Gastrocnemius medialis (tissue), 4 donors: ENCODE data around the gene TFF1. TPM values are rescaled to one million over a fixed set of nuclear protein-coding genes. Genes with fewer than 3 reads are reported as not detected.

Source experiments
- ATAC-seq, 2 donors: fragments of 150-250 bp; one replicate each; pipeline ENCODE4 v1.9.1; 2016
- DNase-seq, 2 donors: peaks; one replicate each; pipeline ENCODE4 v3.0.0-alpha.2; 2019
- H3K27ac ChIP-seq, 4 donors: fragments of 200-600 bp; sonication (generic); 1 replicate in 1 of 4; 2 replicates in 3 of 4; pipeline ENCODE4 v1.5.1; 2016 to 2018; ENCODE audit warnings: mild to moderate bottlenecking in 2 of 4, moderate library complexity in 1 of 4
- H3K27me3 ChIP-seq, 3 donors: fragments of 200-600 bp; sonication (generic) in 2 of 3; 1 replicate in 1 of 3; 2 replicates in 2 of 3; pipeline versions ENCODE4 v1.5.1 to v1.6.0; 2016 to 2019; ENCODE audit warnings: mild to moderate bottlenecking in 1 of 3, moderate library complexity in 1 of 3
- H3K36me3 ChIP-seq, 2 donors: fragments of 200-600 bp; sonication (generic) in 1 of 2; one replicate each; pipeline ENCODE4 v1.5.1; 2017 to 2018
- H3K4me1 ChIP-seq, 2 donors: fragments of 200-600 bp; sonication (generic) in 1 of 2; one replicate each; pipeline ENCODE4 v1.5.1; 2016 to 2017; ENCODE audit warnings: mild to moderate bottlenecking in 2 of 2
- H3K4me3 ChIP-seq, 4 donors: fragments of 200-600 bp; sonication (generic) in 3 of 4; 1 replicate in 1 of 4; 2 replicates in 3 of 4; pipeline ENCODE4 v1.5.1; 2016 to 2019; ENCODE audit warnings: mild to moderate bottlenecking in 2 of 4
- H3K9me3 ChIP-seq, 3 donors: fragments of 200-600 bp; sonication (generic) in 2 of 3; 1 replicate in 1 of 3; 2 replicates in 2 of 3; pipeline ENCODE4 v1.5.1; 2016 to 2019
- POLR2A ChIP-seq, 2 donors: fragments of 450-650 bp; IDR thresholded peaks; one replicate each; pipeline ENCODE4 v1.6.1; 2017; ENCODE audit warnings: antibody characterized with exemption in 2 of 2, mild to moderate bottlenecking in 2 of 2, moderate library complexity in 2 of 2
- in situ Hi-C, 4 donors: fragments of 200-750 bp; cut with MboI; loops; one replicate each; pipeline versions ENCODE4 v1.15.0 to v1.8.0; 2017; ENCODE audit warnings: low sequenced_read_pairs in 4 of 4
- intact Hi-C: fragments of 100-400 bp; cut with DNase I; formaldehyde crosslinking; loops from one replicate; pipeline ENCODE4 v1.15.1; 2023; ENCODE audit warnings: low total_unique reads
- total RNA-seq, 4 donors: library from RNA; depleted of rRNA; stranded (reverse); fragments of >200 nt; gene quantifications; one replicate each; pipeline versions ENCODE4 v1.1.0 to v1.2.3, GENCODE V29; 2016
- TF ChIP-seq, protein P1 (sequence below), 5 experiments: fragments of 450-650 bp in 3 of 5; fragments of 200-600 bp in 2 of 5; sonication (generic) in 2 of 5; IDR thresholded peaks in 4 of 5; conservative IDR thresholded peaks in 1 of 5; 1 replicate in 4 of 5; 2 replicates in 1 of 5; pipeline ENCODE4 v1.5.1; 2016 to 2019; ENCODE audit warnings: antibody characterized with exemption in 5 of 5, mild to moderate bottlenecking in 3 of 5, moderate library complexity in 3 of 5

TFF1 gene
- total RNA-seq, 4 donors from 2014 or later: not detected

DNA sequence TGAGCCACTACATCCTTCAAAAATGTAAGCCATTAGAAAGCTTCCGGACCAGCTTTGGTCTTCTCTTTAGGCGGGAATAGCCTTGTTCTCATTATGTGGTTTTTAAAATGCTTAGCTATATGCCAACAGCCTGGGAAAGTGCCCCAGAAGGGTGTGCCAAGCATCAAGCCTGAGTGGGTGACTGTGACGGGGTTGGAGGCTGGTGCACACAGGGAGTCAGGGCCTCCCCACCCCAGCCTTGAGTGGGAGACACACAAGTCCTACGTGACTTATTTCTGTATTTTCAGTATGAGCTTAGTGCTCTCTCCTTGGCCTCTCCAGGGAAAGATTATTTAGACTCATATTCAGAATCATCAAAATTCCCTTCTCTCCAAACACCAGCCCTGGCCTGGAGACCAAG, 47.2 kb upstream of the TFF1 start:
- no peaks in the 10 kb centered on the region for H3K36me3 ChIP-seq
- H3K27ac ChIP-seq: no peak overlapping the region
- TF ChIP-seq, protein P1, sequence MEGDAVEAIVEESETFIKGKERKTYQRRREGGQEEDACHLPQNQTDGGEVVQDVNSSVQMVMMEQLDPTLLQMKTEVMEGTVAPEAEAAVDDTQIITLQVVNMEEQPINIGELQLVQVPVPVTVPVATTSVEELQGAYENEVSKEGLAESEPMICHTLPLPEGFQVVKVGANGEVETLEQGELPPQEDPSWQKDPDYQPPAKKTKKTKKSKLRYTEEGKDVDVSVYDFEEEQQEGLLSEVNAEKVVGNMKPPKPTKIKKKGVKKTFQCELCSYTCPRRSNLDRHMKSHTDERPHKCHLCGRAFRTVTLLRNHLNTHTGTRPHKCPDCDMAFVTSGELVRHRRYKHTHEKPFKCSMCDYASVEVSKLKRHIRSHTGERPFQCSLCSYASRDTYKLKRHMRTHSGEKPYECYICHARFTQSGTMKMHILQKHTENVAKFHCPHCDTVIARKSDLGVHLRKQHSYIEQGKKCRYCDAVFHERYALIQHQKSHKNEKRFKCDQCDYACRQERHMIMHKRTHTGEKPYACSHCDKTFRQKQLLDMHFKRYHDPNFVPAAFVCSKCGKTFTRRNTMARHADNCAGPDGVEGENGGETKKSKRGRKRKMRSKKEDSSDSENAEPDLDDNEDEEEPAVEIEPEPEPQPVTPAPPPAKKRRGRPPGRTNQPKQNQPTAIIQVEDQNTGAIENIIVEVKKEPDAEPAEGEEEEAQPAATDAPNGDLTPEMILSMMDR (IDR thresholded peaks at IDR 0.05 in 4 of 5, conservative IDR thresholded peaks at IDR 0.05 in 1 of 5): no peak
- no peak for TF ChIP-seq POLR2A (IDR thresholded peaks at IDR 0.05)
- intact Hi-C loops (no loop called here), in situ Hi-C loops (no loop called here)
- peaks cover 0 to 8% of the 10 kb centered on the region in 2 donors for H3K4me1 ChIP-seq
- DNase-seq (no peak), ATAC-seq (no peak)
- H3K27me3 ChIP-seq: peaks cover 11 to 19% (median 14%) of the 10 kb centered on the region in 3 donors
- H3K4me3 ChIP-seq: no peak overlapping the region
- H3K9me3 ChIP-seq: no peaks in the 10 kb centered on the region

DNA sequence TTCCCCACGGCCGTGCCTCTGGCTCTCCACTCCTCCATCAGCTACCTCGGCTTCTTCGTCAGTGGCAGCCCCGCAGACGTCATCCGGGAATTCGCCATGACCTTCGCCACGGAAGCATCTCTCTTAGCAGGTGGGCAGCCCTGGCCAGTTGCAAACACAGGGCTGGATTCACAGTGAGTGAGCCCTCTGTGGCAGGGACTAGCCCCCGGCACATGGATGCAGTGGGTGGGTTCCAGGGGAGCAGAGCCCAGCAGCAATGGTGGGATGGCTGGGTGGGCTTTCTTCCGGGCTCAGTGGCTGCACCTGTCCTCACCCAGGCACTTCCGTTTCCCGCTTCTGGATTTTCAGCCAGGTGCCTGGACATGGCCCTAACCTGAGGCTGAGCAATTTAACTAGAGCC, 46.8 kb upstream of the TFF1 start:
- no peak overlapping the region for H3K27ac ChIP-seq
- peaks cover 9 to 19% (median 14%) of the 10 kb centered on the region in 3 donors for H3K27me3 ChIP-seq
- H3K4me1 ChIP-seq: peaks cover 0 to 8% of the 10 kb centered on the region in 2 donors
- no peak for DNase-seq
- no peaks in the 10 kb centered on the region for H3K36me3 ChIP-seq
- H3K9me3 ChIP-seq: no peaks in the 10 kb centered on the region
- TF ChIP-seq, protein P1 (IDR thresholded peaks at IDR 0.05 in 4 of 5, conservative IDR thresholded peaks at IDR 0.05 in 1 of 5): no peak
- no peak for TF ChIP-seq POLR2A (IDR thresholded peaks at IDR 0.05)
- intact Hi-C loops: no loop called here
- H3K4me3 ChIP-seq: no peak overlapping the region
- in situ Hi-C loops: no loop called here
- no peak for ATAC-seq

DNA sequence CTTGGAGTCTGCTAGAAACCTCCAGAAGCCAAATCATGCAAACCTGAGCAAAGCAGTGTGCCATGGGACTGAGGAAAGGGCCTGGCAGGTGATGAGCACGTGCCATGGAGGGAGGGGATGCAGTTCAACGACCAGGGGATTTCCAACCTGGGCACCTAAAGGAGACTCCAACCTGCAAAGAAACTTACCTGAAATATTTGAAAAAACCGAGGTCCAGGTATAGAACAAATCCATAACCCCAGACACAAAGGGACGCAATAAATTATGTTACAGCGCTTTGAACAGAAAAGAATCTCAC, 46.2 kb upstream of the TFF1 start:
- Histone ChIP-seq H3K27ac (no peak overlapping the region), H3K4me3 (no peak overlapping the region), H3K4me1 (peaks cover 0 to 8% of the 10 kb centered on the region in 2 donors), H3K36me3 (no peaks in the 10 kb centered on the region), H3K9me3 (no peaks in the 10 kb centered on the region), H3K27me3 (peaks cover 9 to 19% (median 12%) of the 10 kb centered on the region in 3 donors)
- no peak for TF ChIP-seq POLR2A (IDR thresholded peaks at IDR 0.05)
- TF ChIP-seq, protein P1 (IDR thresholded peaks at IDR 0.05 in 4 of 5, conservative IDR thresholded peaks at IDR 0.05 in 1 of 5): no peak
- DNase-seq: no peak
- no peak for ATAC-seq
- intact Hi-C loops (no loop called here), in situ Hi-C loops (no loop called here)

DNA sequence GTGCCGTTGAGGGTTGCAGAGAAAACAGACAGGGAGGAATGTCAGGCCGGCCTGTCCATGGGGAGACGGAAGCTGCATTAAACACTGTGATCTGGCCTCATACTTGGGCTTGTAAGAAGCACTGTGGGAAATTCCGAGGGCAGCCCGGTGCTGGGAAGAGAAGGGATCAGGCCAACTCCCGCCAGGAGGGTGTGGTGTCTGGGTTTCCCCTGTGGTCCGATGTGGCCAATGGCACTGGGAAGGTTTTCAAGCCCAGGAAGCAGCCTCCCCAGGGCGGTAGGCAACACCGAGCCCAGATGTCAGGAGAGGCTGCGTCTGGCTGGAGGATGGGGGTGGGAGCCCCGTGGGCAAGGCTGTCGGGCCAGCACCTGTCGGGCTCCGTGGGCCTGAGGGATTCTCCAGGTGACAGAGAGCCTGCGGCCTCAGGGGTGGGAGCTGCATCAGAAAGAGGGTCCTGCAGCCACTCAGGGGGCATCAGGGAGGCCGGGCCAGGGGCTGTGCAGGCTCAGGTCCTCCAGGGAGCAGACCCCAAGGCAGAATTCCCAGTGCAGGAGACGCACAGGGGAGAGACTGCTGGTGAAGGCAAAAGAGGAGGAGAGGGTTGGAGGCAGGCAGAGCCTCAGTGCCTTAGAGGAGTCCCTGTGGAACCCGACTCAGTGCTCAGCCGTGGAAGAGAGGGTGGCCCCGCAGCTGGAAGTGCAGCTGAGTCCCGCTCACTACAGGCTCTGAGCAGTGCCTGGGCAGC, 45.7 kb upstream of the TFF1 start:
- in situ Hi-C loops (no loop called here), intact Hi-C loops (no loop called here)
- peaks cover 12 to 19% (median 14%) of the 10 kb centered on the region in 3 donors for H3K27me3 ChIP-seq

More for the DNA sequence above, 45.7 kb upstream of the TFF1 start:
- Histone ChIP-seq H3K36me3 (no peaks in the 10 kb centered on the region), H3K4me3 (no peak overlapping the region), H3K9me3 (no peaks in the 10 kb centered on the region), H3K27ac (no peak overlapping the region), H3K4me1 (peaks cover 0 to 8% of the 10 kb centered on the region in 2 donors)
- ATAC-seq (no peak), DNase-seq (no peak)
- TF ChIP-seq, protein P1 (IDR thresholded peaks at IDR 0.05 in 4 of 5, conservative IDR thresholded peaks at IDR 0.05 in 1 of 5): no peak
- no peak for TF ChIP-seq POLR2A (IDR thresholded peaks at IDR 0.05)
